Peyer's patch (tissue), 4 donors: ENCODE results near the gene CRMP1.

Experiments
- POLR2A ChIP-seq, 2 donors: fragments of 450-650 bp; IDR thresholded peaks; one replicate each; pipeline ENCODE4 v1.5.1; 2017; ENCODE audit warnings: antibody characterized with exemption in 2 of 2, mild to moderate bottlenecking in 2 of 2, moderate library complexity in 2 of 2
- TF ChIP-seq, protein P1 (sequence below), 6 experiments: fragments of 450-650 bp in 4 of 6; fragments of 200-600 bp in 2 of 6; sonication (generic) in 1 of 6; IDR thresholded peaks; one replicate each; pipeline ENCODE4 v1.5.1; 2017 to 2019; ENCODE audit warnings: antibody characterized with exemption in 6 of 6, mild to moderate bottlenecking in 3 of 6, moderate library complexity in 1 of 6

DNA sequence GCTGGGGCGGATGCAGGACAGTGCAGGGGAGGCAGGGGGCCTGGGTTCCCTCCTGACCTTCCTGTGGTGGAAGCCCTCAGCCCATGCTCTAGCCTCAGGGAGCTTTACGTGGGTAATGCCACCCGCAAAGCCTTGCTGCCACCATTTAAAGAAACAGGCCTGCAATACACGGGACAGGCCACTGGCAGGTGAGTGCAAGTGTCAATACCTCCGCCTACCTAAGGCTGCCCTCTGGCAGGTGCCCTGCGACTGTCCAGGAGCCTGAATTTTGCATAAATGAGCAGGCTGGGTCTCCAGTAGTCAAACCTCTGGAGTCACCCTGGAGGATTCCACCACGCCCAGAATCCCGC lies 5.9 kb downstream of the CRMP1 start:
- TF ChIP-seq, protein P1, sequence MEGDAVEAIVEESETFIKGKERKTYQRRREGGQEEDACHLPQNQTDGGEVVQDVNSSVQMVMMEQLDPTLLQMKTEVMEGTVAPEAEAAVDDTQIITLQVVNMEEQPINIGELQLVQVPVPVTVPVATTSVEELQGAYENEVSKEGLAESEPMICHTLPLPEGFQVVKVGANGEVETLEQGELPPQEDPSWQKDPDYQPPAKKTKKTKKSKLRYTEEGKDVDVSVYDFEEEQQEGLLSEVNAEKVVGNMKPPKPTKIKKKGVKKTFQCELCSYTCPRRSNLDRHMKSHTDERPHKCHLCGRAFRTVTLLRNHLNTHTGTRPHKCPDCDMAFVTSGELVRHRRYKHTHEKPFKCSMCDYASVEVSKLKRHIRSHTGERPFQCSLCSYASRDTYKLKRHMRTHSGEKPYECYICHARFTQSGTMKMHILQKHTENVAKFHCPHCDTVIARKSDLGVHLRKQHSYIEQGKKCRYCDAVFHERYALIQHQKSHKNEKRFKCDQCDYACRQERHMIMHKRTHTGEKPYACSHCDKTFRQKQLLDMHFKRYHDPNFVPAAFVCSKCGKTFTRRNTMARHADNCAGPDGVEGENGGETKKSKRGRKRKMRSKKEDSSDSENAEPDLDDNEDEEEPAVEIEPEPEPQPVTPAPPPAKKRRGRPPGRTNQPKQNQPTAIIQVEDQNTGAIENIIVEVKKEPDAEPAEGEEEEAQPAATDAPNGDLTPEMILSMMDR (IDR thresholded peaks at IDR 0.05) = no peak
- TF ChIP-seq POLR2A (IDR thresholded peaks at IDR 0.05) = no peak
